Middle frontal gyrus (tissue), 1 donor: ENCODE measurements around the gene TOMM70.
"Not testable (repeated sequence)": the region's sequence is repeated elsewhere in the genome, so short reads cannot be mapped to it uniquely, and the experiment has no call there.

Source experiments
- DNase-seq: peaks from one replicate; pipeline ENCODE4 v3.0.0-alpha.2; 2015; ENCODE audit warnings: low spot score; ENCODE audit errors: extremely low spot score

TOMM70 gene

GRCh38 chr3:100364421-100364820, 36.5 kb downstream of the TOMM70 start:
- DNase-seq: no peak

- DNase-seq: no peak
Measured at GRCh38 chr3:100361897-100362296, 39.0 kb downstream of the TOMM70 start.

- DNase-seq: no peak
Measured at GRCh38 chr3:100360757-100361496, 40.0 kb downstream of the TOMM70 start.

GRCh38 chr3:100359035-100359434, 41.9 kb downstream of the TOMM70 start:
- no peak for DNase-seq

GRCh38 chr3:100358413-100358812, 42.5 kb downstream of the TOMM70 start:
- no peak for DNase-seq

GRCh38 chr3:100354850-100355249, 46.0 kb downstream of the TOMM70 start:
- no peak for DNase-seq

GRCh38 chr3:100352296-100353231, 48.3 kb downstream of the TOMM70 start:
- no peak for DNase-seq

GRCh38 chr3:100351770-100352169, 49.1 kb downstream of the TOMM70 start:
- not testable (repeated sequence) for DNase-seq

GRCh38 chr3:100348727-100349126, 52.2 kb downstream of the TOMM70 start:
- DNase-seq: no peak

- no peak for DNase-seq
Measured at GRCh38 chr3:100340527-100340926, 60.4 kb downstream of the TOMM70 start.

- DNase-seq: no peak
Measured at GRCh38 chr3:100339786-100340185, 61.1 kb downstream of the TOMM70 start.

- no peak for DNase-seq
Measured at GRCh38 chr3:100338911-100339310, 62.0 kb downstream of the TOMM70 start.

GRCh38 chr3:100336229-100336628, 64.7 kb downstream of the TOMM70 start:
- not testable (repeated sequence) for DNase-seq

- DNase-seq: no peak
Measured at GRCh38 chr3:100335434-100335833, 65.5 kb downstream of the TOMM70 start.

- peak; percentile 64 for DNase-seq
Measured at GRCh38 chr3:100334488-100335351, 66.2 kb downstream of the TOMM70 start, which contains the start of gene NIT2. Gene NIT2 (plus strand): TSS chr3:100334757. CDS start chr3:100334792, 35 bp downstream.

- no peak for DNase-seq
Measured at GRCh38 chr3:100333970-100334487, 66.9 kb downstream of the TOMM70 start.

GRCh38 chr3:100333051-100333450, 67.8 kb downstream of the TOMM70 start:
- DNase-seq: no peak

GRCh38 chr3:100331660-100332059, 69.2 kb downstream of the TOMM70 start:
- DNase-seq: no peak

- DNase-seq: no peak
Measured at GRCh38 chr3:100330651-100331050, 70.2 kb downstream of the TOMM70 start.

- DNase-seq: no peak
Measured at GRCh38 chr3:100329800-100330489, 70.9 kb downstream of the TOMM70 start.
